GM03348 (cell line): Measurements from ENCODE around the gene SCPEP1.

ENCODE experiments used
- DNase-seq: peaks from one replicate; pipeline ENCODE4 v3.0.0; 2012; ENCODE audit warnings: low spot score

SCPEP1 gene

DNA sequence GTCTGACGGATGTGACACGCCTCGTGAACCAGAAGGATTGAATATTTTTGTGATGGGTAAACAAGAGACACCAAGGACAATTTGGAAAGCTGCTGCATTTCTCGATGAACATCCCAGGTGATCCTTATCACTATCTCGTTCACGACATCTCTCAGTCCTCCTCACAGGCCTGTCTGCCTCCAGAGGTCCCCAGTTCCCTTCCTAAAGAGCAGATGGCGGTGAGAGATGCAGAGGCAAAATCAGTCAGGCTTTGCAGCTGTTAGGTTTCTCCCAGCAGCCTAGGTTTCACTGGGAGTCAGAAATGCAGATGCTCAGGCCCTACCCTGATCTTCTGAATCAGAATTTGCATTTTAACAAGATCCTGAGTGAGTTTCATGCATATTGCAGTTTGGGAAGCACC, 23.6 kb downstream of the SCPEP1 start:
- DNase-seq = no peak

GRCh38 chr17:57002904-57003303, 25.0 kb downstream of the SCPEP1 start:
- DNase-seq = no peak

DNA sequence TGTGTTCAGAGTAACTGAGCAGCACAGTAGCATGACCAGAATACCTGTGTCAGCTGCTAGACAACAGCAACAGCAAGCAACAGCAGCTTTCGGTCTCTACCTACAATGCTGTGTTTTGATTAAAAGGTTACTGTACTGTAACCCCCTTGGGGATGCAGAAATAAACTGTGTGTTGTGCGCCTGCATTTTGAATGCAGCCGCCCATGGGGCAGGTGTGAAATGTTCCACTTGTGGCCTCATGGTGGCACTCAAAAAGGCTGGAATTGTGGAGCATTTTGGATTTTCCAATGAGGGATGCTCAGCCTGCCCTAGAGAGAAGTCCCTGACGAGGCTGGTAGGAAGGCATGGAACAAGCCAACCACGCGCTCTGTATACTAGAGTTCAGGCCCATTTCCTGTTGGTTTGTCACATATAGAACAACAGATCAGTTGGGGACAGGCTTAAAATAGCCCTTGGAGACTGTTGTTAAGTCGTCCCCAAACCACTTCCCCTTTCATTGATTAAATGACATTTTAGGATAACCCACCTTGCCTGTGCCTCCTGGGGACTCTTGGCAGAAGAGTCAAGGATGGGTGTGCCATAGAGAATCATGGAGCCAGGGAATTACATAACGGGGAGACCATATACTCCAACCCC, 27.1 kb downstream of the SCPEP1 start:
- DNase-seq = no peak

DNA sequence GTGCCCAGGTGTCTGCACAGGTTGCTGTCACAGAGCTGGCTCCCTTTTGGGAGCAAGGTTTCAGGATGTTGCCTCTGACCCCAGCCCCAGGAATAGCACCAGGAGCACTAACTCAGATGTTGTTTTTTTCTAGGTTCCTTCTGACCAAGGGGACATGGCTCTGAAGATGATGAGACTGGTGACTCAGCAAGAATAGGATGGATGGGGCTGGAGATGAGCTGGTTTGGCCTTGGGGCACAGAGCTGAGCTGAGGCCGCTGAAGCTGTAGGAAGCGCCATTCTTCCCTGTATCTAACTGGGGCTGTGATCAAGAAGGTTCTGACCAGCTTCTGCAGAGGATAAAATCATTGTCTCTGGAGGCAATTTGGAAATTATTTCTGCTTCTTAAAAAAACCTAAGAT, 28.1 kb downstream of the SCPEP1 start:
- no peak for DNase-seq

- no peak for DNase-seq
Measured at GRCh38 chr17:57008958-57009357, 31.0 kb downstream of the SCPEP1 start.

- DNase-seq = peak; percentile 78
Measured at GRCh38 chr17:57009737-57010445, 32.0 kb downstream of the SCPEP1 start.

DNA sequence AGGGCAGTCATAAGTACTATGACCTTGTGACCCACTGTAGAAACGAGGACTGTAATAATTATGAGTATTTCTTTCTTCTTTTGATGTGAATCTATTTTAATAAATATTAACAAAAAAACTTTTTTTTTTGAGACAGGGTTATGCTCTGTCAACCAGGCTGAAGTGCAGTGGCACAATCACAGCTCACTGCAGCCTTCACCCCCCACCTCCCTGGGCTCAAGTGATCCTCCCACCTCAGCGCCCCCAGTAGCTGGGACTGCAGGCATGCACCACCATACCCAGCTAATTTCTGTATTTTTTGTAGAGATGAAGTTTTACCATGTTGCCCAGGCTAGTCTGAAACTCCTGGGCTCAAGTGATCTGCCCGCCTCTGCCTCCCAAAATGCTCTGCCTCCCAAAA, 32.6 kb downstream of the SCPEP1 start:
- DNase-seq = no peak

DNA sequence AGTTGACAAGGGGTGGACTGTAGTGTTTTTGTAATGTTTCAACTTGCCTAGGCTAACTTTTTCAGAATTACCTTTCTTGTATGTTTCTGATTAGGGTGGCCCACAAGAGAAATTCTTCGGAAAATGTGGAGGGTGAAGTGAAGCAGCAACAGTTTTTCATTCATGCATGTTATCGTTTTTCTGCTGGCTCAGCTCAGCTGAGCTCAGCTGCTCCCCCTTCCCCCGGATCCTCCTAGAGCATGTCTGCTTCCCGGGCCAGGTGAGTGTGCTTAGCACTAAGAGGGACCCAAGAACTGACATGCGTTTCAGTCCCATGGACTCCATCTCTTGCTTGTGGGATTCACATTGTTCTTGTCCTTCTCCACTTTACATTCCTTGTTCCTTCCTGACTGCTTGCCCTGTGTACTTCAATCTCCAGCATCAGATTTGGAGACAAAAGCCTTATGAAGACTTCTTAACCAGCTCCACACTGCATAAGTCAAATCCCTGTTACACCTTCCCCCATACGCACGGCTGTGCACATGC, 33.6 kb downstream of the SCPEP1 start:
- DNase-seq = no peak

DNA sequence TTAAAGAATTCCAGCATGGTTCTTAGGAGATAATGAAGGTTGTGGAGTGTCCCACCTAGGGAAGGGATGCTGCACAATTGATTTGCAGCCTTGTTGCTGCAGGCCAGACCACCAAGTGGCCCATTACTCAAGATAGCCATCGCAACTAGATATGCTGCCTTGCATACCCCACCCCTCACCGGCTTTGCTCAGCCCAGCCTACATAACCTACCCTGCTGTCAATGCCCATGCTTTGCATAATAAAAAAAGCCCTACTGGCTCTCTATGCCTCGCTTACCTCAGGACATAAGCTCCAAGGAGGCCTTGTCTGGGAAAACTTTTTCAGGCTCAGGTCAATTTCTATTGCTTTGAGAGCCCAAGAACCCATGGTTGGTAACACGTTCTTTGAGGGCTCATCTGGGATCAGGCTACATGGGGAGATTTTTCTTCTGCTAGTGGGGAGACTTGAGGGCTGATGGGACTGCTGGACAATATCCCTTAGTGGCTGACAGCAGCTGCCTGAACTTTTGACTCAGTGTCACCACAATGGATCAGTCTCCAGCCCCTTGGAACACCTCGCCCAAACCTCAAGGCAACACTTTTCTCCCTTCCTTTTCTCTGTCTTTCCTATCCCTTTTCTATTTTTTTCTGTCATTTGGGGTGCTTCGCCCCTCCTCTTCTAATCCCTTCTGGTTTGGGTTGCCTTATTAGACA, 38.3 kb downstream of the SCPEP1 start:
- DNase-seq = no peak

DNA sequence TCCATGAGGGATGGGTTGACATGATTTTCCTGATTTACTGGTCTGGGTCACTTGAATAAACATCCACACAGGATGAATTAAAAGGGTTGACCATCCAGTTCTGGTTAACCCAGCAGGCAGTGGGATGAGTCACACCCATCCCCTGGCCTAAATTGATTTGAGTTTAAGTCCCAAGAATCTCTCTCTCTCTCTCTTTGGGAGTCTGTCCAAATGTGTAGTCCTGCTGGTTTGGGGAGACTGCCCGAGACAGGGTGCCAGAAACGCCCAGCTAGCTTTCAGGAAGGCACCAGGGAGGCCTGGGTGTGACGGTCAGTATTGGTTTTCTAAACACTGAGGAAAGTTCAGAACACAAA, 38.8 kb downstream of the SCPEP1 start:
- no peak for DNase-seq

- DNase-seq = no peak
Measured at GRCh38 chr17:57017625-57018024, 39.7 kb downstream of the SCPEP1 start.

DNA sequence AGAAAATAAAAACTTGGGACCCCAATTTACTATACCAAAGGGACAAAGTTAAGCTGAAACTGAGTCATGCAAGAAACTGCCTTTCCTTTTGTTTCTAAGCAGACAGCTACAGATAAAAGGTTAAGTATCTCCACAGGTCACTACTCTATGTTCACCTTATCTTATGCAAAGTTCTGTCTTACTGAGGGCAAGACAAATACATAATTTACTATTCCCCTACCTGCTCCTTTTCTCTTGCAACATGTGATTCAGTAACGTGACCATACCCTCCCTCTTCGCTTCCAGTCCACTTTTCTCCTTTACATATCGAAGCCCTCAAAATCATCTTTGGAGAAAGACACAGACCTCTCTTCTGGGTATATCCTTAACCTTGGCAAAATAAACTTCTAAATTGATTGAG, 42.3 kb downstream of the SCPEP1 start:
- DNase-seq = no peak

DNA sequence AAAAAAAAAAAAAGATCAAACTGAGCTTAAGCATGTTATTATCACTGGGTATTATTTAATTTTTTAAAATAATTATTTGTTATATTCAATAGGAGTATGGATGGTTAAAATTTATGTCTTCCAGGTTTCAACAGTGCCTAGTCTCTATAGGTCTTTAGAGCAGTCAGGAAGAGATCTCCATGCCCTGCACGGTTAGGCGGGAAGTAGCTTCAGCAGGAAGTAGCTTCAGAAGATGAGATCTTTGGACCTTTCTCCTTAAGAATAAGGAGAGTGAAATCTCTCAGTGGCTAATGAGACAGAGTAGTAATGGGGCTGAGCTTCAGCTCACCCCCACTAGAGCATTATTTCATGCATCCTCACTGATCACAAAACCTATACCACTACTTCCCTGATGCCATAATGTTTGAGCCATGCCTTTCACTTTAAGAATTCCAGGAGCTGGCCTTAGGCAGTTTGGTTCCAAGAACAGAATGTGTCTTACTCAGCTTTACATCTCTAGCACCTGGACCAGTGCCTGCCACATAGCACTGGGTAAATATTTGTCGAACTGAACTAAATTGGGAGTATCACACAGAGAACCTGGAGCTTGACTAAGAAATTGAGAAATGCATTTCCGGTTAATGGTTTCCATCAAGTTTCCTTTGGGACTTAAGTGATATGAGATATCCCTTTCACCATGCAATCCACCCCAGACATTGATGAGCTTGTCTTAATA, 43.5 kb downstream of the SCPEP1 start:
- no peak for DNase-seq

DNA sequence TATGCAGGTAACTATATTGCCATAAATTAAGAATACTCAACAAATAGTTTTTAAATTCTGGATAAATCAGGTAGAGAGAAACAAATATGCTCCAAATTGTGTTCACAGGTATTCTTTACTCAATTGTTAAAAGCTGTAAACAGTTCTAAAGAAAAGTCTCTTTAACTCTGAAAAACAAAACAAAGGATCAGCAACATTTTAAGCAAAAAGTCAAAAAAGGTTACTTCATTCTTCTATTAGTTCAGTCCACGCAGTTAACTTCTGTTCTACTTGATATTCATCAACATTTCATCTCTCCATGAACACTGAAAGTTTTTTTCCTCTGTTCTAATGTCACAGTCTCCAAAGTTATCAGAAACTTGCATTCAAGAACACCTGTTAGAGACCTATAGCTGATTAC, 47.9 kb downstream of the SCPEP1 start:
- DNase-seq = no peak

- DNase-seq = no peak
Measured at GRCh38 chr17:57027852-57028251, 49.9 kb downstream of the SCPEP1 start.

DNA sequence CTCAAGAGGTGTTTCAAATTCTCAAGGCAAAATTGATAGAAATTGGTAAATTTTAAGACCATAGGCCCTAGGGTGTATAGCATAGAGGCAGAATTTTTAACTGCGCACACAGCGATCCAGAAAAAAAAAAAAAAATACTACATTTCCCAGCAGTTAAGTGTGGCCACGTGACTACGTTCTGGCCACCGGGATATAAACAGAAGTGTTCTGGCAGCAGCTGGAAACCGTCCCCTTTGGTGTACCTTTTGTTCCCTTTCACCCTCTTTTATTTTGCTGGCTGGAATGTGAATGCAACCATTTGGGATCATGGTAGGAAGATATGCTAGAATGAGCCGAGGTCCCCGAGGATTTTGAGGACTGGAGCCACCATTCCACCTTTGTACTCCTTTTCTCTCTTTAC, 54.4 kb downstream of the SCPEP1 start:
- DNase-seq = no peak

- no peak for DNase-seq
Measured at GRCh38 chr17:57033296-57033695, 55.4 kb downstream of the SCPEP1 start.

GRCh38 chr17:57034807-57035754, 57.1 kb downstream of the SCPEP1 start:
- DNase-seq = no peak

- no peak for DNase-seq
Measured at GRCh38 chr17:57035971-57036481, 58.1 kb downstream of the SCPEP1 start.

DNA sequence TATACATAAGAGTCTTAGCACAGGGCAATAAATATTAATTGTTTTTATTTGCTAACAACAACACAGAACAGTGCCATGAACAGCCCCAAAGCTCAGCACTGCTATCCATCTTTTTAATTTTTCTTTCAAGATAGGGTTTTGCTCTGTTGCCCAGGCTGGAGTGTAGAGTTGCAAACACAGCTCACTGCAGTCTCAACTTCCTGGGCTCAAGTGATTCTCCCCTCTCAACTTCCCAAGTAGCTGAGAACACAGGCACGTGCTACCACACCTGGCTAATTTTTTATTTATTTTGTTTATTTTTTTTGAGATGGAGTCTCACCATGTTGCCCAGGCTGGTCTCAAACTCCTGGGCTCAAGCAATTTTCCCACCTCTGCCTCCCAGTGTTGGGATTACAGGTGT, 59.5 kb downstream of the SCPEP1 start:
- DNase-seq = no peak

DNA sequence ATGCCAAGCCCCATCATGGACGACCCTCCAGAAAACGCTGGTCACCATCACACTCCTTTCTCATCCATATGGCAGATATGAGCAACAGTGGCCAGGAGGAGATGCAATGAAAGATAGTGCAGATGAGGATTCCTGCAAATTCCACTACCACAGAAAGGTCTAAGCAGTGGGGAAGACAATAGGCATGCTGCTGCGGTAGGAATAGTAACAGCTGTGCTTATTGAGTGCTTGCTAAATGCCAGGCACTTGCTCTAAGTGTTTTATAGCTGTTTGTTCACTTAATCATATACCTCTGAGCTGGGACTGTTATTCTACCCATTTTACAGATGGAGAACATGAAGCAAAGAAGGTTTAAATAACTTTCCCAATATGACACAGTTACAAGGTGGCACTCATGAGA, 60.6 kb downstream of the SCPEP1 start:
- no peak for DNase-seq
